HS-5 (cell line): Measurements from ENCODE around the gene CD46.

ENCODE experiments used
- DNase-seq: peaks from one replicate; pipeline ENCODE4 v3.0.0-alpha.2; 2012; ENCODE audit warnings: low read depth

Gene CD46

DNA sequence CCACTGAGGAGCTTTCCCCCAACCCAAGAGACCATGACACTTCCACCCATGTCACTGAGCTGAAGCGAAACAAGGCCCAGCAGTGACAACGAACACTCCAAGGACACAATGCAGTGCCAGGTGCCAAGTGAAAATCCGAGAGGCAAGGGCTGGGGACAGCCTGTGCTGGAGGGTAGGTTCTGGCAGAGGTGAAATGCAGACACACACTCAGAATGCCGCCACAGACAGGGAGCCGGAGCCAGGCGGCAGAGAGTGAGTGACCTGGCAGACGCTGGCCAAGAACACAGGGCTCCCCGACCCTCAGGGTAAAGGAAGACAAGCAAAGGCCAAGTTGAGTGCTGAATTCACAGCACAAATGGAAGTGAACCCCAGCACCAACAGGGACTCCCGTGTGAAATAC is 78.9 kb downstream of the CD46 start:
- no peak for DNase-seq

DNA sequence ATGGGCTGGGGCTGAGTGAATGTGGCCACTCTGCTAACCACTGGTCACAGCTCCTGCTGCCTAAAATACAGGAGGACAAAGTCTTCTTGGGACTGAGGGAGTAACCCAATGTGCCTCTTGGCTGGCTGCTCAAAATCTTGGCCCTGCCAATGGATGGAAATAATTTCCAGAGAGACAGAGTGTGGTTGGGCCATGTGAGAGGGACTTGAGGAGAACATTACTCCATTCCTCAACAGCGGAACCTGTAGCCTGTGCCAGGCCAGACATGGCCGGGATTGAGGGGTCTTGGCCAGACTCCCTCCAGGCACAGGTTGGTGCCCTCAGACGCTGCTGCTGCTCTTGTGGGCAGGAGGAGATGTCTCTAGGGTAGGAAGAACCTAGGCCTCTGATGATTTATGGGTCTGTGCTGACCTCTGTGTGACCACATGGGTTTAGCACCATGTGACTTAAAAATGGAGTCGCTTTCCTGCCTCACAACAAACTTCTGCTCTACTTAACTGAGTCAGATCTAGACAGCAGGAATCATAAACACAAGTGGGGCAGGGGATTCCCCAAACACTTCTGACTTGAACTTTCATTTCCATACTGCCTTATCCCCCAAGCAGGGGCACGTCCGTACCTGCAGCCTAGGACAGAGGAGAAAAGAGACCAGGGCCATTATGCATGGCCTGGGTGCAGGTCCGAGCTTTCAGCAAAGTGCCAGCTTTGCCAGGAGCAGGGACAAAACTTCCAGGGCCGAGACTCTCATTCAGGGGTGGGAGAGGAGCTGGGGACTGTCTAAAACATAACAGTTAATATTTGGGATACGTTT is 79.9 kb downstream of the CD46 start:
- no peak for DNase-seq

DNA sequence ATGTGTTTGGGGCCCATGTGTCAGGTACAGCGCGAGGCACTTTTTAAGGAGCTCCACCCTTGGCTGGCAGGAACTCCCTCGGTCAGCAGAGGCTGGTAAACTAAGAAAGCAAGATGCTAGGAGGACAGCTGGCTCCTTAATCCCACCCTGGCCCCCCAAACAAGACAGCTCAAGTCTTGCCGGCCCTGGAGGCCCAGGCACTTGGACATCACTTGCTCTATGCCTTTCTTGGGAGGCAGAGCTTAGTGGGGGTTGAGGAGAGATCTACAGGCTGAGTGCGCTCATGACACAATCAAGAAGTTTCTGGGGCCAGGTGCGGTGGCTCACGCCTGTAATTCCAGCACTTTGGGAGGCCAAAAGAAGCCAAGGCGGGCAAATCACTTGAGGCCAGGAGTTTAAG is 80.9 kb downstream of the CD46 start:
- DNase-seq = no peak

DNA sequence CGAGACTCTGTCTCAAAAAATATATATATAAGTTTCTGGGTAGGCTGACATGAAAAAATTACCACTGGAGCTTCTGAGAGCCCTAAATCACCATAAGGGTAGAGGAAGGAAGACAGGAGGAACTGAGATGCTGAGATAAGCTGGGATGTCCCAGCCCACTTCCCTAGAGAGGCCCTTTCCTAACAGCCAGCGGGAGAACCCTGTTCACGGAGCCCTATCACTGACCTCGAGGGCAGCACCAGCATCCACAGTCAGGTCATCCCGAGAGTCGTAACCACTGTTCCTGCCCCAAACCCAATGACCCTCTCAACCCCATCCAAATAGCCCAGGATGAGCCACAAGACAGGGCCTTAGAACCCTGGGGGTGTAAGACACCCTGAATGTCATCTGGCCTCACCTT is 81.5 kb downstream of the CD46 start:
- no peak for DNase-seq

DNA sequence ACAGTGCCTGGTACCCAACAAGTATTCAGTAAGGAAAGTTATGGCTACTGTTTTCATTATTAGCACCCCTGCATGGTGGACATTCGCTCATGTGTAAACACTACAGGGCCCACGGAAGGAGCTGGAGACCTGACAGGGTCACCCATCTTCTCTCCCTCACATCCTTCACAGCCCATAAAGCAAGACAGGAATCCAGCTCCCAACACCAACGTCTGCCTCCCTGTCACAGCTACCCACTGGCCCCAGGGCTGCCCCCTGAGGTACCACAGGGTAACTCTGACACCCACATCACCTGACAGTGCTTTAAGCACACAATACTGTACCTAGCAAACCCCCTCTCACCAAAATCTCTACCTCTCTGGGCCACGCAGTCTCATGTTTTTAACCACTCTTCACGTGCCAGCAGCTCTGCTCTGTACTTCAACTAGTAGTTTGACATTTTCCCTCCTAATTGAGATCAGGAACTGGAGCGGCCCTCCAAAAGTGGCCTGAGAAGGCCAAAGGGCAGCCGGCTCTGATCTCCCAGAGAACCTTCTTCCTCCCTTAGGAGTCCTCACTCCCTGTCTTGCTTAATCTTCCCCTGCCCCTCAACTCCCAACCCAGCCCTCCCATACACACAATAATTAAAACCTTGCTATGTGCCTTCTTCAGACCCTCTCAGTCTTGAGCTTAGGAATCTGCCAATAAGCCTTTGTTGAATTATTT is 82.3 kb downstream of the CD46 start:
- no peak for DNase-seq

DNA sequence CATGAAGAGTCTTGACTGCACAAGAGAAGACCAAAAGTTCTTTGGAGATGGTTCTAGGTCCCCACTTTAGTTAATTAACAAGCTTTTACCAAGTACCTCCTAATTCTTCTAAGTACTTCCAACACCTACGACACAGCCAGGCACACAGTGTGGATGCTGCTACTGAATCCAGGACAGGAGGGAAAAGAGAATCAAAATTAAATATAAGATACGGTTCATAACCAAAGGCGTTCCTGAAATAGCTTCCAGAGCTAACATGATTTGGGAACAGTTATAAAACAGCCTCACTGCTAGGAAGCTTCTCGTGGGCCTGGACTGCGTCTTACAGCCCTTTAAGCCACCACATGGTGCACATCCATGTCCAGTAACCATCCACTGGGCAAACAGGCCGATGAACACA is 84.1 kb downstream of the CD46 start:
- no peak for DNase-seq

DNA sequence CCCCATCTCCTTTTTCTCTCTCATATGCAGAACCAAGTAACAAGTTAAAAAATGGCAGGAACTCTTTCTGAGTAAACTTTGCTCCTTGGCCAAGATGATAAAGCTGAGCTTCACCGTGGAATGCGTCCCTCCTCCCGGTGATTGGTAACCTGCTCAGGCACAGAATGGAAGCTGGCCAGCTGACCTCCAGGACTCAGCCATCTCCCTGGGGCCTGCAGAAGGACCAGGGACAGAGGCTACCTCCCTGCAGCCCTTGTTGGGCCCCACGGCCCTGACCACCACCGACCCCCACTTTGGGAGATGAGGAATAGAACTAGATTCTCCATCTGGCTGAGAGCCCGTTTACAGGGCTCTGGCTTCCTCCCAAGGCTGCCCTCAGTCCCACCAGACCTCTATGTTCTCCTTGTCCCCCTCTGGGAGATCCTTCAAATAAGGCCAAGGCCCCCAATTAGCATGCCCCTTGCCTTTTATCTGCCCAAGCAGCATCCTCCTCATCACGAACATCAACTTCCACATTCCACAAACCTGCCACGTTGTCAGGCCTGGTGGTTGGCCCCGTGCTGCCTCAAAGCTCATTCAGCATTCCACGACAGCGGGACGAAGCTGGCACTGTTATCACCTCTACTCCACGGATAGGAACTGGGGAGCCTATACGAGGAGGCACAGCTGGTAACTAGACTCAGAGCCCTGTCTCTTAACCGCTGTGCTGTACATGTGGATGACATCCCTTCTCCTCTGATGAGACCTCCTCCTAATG is 84.9 kb downstream of the CD46 start:
- no peak for DNase-seq

DNA sequence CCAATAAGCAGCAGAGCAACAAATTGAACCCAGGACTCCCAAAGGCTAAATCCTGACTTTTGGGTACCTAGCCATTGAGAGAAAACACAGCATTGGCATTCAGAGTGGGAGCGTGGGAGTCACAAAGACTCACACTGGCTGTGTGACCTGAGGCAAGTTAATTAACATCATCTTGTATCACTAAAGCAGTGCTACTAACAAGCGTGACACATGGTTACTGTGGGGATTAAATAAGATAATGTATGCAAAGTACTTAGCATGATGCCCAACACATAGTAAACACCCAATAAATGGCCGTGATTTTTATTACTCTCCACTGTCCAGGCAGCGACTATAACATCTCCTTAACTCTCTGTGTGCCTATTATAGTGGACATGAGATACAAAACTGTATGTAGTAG is 85.8 kb downstream of the CD46 start:
- DNase-seq = no peak

DNA sequence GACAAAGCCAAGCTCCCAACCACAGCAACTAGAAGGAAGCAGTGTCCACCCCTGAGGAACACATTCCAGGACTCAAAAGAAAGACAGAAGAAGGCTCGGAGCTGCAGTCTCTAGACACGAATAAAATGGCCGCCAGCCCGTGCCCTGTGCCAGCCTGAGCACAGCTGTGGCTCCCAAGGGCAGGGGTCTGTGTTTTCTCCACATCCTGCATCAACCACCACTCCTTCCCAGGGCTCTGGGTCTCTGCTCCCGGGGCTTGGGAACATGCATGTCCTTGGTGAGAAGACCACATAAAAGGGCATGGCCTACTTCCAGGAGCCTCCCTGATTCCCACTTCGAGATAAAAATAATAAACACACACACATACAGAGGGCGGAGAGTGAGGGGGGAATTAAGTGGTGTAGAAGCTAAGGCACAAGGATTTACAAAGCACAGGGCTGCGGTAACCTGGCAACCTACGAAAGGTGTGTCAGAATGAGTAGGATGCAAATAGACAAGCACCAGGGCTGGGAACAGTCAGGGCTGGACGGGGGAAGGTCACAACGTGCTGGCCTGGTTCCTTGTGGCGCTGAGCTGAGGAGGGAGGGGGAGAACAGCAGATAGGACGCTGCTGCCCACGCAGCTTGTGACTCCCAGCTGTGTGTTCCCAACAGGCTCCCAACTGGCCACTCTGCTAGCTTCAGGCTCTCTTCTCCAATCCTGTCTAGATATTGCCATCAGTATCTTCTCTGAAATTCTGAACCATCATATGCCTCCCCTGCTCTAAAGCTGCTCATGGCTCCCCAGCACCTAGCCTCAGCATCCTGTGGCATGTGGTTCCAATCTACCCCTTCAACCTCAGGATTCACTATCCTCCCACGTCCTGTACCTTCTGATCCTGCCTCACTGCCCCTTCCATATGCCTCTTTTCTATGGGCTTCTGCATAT is 86.6 kb downstream of the CD46 start:
- no peak for DNase-seq

DNA sequence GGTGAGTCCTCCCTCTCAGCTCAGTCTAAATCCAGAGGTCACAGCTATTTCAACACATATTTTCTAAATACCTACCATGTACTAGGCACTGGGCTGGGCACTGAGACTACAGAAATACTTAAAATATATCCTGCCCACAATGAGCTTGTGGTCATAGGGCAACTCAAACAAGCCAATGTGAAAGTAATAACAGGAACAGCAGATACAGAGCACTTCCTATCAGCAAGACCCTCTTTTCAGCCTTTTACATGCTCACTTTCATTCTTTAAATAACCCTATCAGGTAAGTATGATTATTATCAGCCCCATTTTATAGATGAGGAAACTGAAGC is 87.2 kb downstream of the CD46 start:
- no peak for DNase-seq

DNA sequence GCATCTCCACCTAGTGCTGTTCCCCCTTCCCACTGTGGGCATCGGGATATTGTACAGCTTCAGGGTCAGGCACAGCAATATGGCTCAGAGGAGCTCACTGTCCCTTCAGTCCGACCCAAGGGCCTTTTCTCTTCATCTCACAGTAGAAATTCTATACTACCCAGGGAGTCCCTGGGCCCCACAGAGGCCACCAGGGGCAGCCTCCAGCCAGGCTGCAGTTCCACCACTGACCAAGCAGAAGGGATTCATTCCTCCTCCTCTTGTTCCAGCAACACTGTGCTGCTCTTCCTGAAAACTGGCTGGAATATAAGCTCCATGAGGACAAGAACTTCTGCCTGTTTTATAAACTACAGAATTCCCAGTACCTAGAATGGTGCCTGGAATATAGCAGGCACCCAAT is 88.5 kb downstream of the CD46 start:
- DNase-seq = no peak

DNA sequence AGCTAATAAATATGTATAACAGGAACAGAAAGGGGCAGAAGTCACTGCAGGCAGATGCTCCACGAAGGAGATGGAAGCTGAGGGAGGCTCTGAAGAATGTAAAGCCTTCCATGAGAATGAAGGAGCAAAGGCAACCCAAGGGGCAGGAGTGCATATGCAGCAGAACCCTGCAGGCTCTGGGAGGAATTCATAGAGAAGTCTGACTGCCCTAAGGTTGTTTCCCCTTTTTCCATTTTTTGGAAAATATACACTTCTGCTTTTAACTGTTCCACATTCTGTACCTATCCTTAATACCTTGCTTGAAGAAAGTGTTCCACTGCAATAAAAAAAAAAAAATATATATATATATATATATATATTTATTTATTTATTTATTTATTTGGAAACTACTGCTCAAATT is 89.4 kb downstream of the CD46 start:
- no peak for DNase-seq

DNA sequence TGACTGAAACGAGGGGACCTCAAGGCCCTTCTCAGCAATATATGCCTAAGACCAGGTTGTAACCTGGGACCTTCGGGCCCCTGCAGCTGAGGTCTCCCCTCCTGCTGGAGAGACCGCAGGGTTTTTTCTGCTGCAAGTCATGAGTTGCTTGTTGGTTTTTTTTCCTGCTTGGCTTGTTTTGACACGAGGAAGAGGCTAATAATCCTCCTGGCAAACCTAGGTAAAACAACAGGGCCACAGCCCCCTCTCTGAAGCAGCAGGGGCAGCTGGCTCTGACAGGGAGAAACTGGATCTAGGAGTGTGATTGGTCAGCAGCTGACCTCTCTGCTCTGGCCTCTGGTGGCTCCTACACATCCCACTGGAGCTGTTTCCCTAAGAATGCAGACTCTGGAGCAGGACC is 90.0 kb downstream of the CD46 start:
- DNase-seq = no peak

DNA sequence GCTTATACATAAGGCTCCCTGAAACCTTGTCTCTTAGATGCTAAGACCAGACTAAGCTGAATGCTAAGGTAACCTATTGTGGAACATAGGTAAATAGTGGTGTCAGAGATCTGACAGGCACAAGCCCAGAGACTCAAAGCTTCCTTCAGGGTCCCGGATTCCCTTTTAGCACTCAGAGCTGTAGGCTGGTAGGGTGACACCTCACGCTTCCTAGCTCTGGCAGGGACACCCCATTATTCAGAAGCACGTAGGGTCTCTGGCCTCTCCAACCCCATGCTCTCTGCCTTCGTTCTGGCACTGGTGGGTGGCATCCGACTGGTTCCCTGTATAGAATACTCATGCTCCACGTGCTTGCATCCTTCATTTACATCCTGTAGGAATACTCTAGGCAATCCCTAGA is 90.7 kb downstream of the CD46 start:
- DNase-seq = no peak

DNA sequence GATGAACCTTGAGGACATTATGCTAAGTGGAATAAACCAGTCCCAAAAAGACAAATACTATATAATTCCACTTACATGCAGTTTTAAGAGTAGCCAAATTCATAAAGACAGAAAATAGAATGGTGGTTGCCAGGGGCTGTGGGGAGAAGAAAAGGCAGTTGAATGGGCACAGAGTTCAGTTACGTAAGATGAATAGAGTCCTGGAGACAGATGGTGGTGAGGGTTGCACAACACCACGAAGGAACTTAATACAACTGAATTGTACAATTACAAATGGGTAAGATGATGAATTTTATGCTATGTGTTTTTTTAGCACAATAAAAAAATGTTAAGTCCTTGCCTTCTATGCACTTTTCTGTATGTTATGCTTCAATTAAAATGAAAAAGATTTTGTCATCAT is 92.5 kb downstream of the CD46 start:
- no peak for DNase-seq
